Measurements from ENCODE around the gene PHLDA1.

Gene PHLDA1

DNA sequence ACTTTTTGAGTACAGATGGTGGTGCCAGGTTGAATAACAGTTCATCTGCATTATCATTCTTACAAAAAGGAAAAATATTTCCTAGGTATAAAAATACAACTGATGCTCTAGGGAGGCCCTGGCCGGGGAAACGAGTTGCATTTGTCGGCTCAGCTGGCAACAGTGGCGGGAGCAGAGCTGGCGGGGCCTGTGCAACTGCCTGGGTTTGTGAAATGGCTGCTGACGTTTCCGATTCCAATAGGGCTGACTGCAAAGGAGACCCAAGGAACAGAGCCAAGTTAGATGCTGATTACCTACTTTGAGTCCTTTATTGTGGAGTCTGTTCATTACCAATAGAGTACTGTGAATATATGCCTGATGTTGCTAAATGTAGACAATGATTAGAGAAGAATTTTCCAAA is 25.8 kb upstream of the PHLDA1 start:
- H3K27me3 ChIP-seq (ENCODE audit: control insufficient read depth in 1 of 2, insufficient read depth in 1 of 2, low read length in 2 of 2) = no peaks in the 10 kb centered on the region
- no peak overlapping the region for H3K18ac ChIP-seq (ENCODE audit: low read depth in 1 of 2, low read length in 2 of 2)
- no peak overlapping the region for H3K14ac ChIP-seq (ENCODE audit: low read length in 2 of 2)
- H3K4me1 ChIP-seq (ENCODE audit: control insufficient read depth, insufficient read depth, low read depth, low read length) = no peaks in the 10 kb centered on the region
- no peak overlapping the region for H3K4me3 ChIP-seq (ENCODE audit: insufficient read depth in 1 of 2, low read depth in 1 of 2, low read length in 2 of 2)
- H3K4ac ChIP-seq (ENCODE audit: low read depth in 1 of 2, low read length in 2 of 2) = no peak overlapping the region
- DNase-seq = no peak
- H3K9ac ChIP-seq (ENCODE audit: low read length) = no peak overlapping the region
- no peak overlapping the region for H3K23ac ChIP-seq (ENCODE audit: low read length in 2 of 2)
- H3K9me3 ChIP-seq (ENCODE audit: control insufficient read depth, low read length) = no peaks in the 10 kb centered on the region
- no peak overlapping the region for H3K27ac ChIP-seq (ENCODE audit: low read length, poor library complexity, severe bottlenecking)
- H2AK5ac ChIP-seq (ENCODE audit: low read length, severe bottlenecking) = no peak overlapping the region
- H3K36me3 ChIP-seq (ENCODE audit: control insufficient read depth in 1 of 2, insufficient read depth in 2 of 2, low read depth in 1 of 2, low read length in 2 of 2) = peaks cover 21 to 94% of the 10 kb centered on the region in 2 experiments
- no peak overlapping the region for H3K4me2 ChIP-seq (ENCODE audit: low read length, poor library complexity, severe bottlenecking)
- no peak overlapping the region for H2BK5ac ChIP-seq (ENCODE audit: low read depth, low read length, poor library complexity, severe bottlenecking)
- H2BK12ac ChIP-seq (ENCODE audit: low read length in 2 of 2) = no peak overlapping the region
- no peak overlapping the region for H2BK120ac ChIP-seq (ENCODE audit: low read depth, low read length)
- H2BK15ac ChIP-seq (ENCODE audit: low read depth, poor library complexity, severe bottlenecking) = no peak overlapping the region
- H4K8ac ChIP-seq (ENCODE audit: low read length) = no peak overlapping the region
- no peak overlapping the region for H2AFZ ChIP-seq (ENCODE audit: low read depth, low read length)
- H3K79me1 ChIP-seq (replicated peaks; ENCODE audit: low read length, poor library complexity, severe bottlenecking) = peaks cover 18% of the 10 kb centered on the region
- no peak overlapping the region for H4K91ac ChIP-seq (ENCODE audit: low read length)
- 96% methylated on average over 7 of the region's 7 CpGs for WGBS

DNA sequence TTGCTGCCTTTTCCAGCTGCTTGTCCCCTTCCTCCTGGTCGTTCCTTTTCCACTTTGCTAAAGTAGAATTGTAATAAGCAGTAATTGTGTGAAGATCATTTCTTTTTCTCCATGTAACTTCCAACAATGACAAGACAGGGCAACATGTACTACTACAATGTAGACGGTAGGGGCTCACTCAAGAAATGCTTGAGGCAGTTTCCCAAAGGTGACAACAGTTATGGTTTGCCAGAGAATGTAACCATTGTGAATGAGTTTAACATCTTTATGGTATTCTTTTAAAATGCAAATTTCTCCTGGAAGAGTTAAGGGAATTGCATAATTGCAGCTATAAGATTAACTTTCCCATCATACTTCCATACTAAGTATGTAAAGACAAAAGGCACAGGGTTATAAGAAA is 23.8 kb upstream of the PHLDA1 start:
- no peak overlapping the region for H2BK15ac ChIP-seq (ENCODE audit: low read depth, poor library complexity, severe bottlenecking)
- peaks cover 21 to 94% of the 10 kb centered on the region in 2 experiments for H3K36me3 ChIP-seq (ENCODE audit: control insufficient read depth in 1 of 2, insufficient read depth in 2 of 2, low read depth in 1 of 2, low read length in 2 of 2)
- no peak overlapping the region for H4K8ac ChIP-seq (ENCODE audit: low read length)
- 71% methylated on average over 1 of the region's 2 CpGs for WGBS
- H3K14ac ChIP-seq (ENCODE audit: low read length in 2 of 2) = no peak overlapping the region
- H2BK5ac ChIP-seq (ENCODE audit: low read depth, low read length, poor library complexity, severe bottlenecking) = no peak overlapping the region
- H2BK12ac ChIP-seq (ENCODE audit: low read length in 2 of 2) = no peak overlapping the region
- no peak overlapping the region for H3K4ac ChIP-seq (ENCODE audit: low read depth in 1 of 2, low read length in 2 of 2)
- H4K91ac ChIP-seq (ENCODE audit: low read length) = no peak overlapping the region
- no peak overlapping the region for H3K18ac ChIP-seq (ENCODE audit: low read depth in 1 of 2, low read length in 2 of 2)
- no peaks in the 10 kb centered on the region for H3K27me3 ChIP-seq (ENCODE audit: control insufficient read depth in 1 of 2, insufficient read depth in 1 of 2, low read length in 2 of 2)
- H3K4me3 ChIP-seq (ENCODE audit: insufficient read depth in 1 of 2, low read depth in 1 of 2, low read length in 2 of 2) = no peak overlapping the region
- no peak overlapping the region for H3K23ac ChIP-seq (ENCODE audit: low read length in 2 of 2)
- H3K9ac ChIP-seq (ENCODE audit: low read length) = no peak overlapping the region
- no peak overlapping the region for H2AK5ac ChIP-seq (ENCODE audit: low read length, severe bottlenecking)
- H2AFZ ChIP-seq (ENCODE audit: low read depth, low read length) = no peak overlapping the region
- no peaks in the 10 kb centered on the region for H3K9me3 ChIP-seq (ENCODE audit: control insufficient read depth, low read length)
- no peak for DNase-seq
- no peak overlapping the region for H3K27ac ChIP-seq (ENCODE audit: low read length, poor library complexity, severe bottlenecking)
- no peak overlapping the region for H3K4me2 ChIP-seq (ENCODE audit: low read length, poor library complexity, severe bottlenecking)
- H3K4me1 ChIP-seq (ENCODE audit: control insufficient read depth, insufficient read depth, low read depth, low read length) = peaks cover 2% of the 10 kb centered on the region
- H3K79me1 ChIP-seq (replicated peaks; ENCODE audit: low read length, poor library complexity, severe bottlenecking) = peaks cover 19% of the 10 kb centered on the region
- no peak overlapping the region for H2BK120ac ChIP-seq (ENCODE audit: low read depth, low read length)

GRCh38 chr12:76049575-76050251 is 18.1 kb upstream of the PHLDA1 start:
- H3K4ac ChIP-seq (ENCODE audit: low read depth in 1 of 2, low read length in 2 of 2) = no peak overlapping the region
- no peak overlapping the region for H4K91ac ChIP-seq (ENCODE audit: low read length)
- H2AK5ac ChIP-seq (ENCODE audit: low read length, severe bottlenecking) = no peak overlapping the region
- no peak overlapping the region for H3K14ac ChIP-seq (ENCODE audit: low read length in 2 of 2)
- H3K18ac ChIP-seq (ENCODE audit: low read depth in 1 of 2, low read length in 2 of 2) = no peak overlapping the region
- H3K4me1 ChIP-seq (ENCODE audit: control insufficient read depth, insufficient read depth, low read depth, low read length) = peaks cover 2% of the 10 kb centered on the region
- no peak overlapping the region for H2BK5ac ChIP-seq (ENCODE audit: low read depth, low read length, poor library complexity, severe bottlenecking)
- no peak overlapping the region for H2BK15ac ChIP-seq (ENCODE audit: low read depth, poor library complexity, severe bottlenecking)
- no peak overlapping the region for H4K8ac ChIP-seq (ENCODE audit: low read length)
- no peak for DNase-seq
- H3K4me2 ChIP-seq (ENCODE audit: low read length, poor library complexity, severe bottlenecking) = no peak overlapping the region
- no peak overlapping the region for H3K4me3 ChIP-seq (ENCODE audit: insufficient read depth in 1 of 2, low read depth in 1 of 2, low read length in 2 of 2)
- peaks cover 9 to 91% of the 10 kb centered on the region in 2 experiments for H3K36me3 ChIP-seq (ENCODE audit: control insufficient read depth in 1 of 2, insufficient read depth in 2 of 2, low read depth in 1 of 2, low read length in 2 of 2)
- 92% methylated on average over 3 of the region's 4 CpGs for WGBS
- no peak overlapping the region for H3K23ac ChIP-seq (ENCODE audit: low read length in 2 of 2)
- no peak overlapping the region for H3K27ac ChIP-seq (ENCODE audit: low read length, poor library complexity, severe bottlenecking)
- H3K9me3 ChIP-seq (ENCODE audit: control insufficient read depth, low read length) = no peaks in the 10 kb centered on the region
- peaks cover 7% of the 10 kb centered on the region for H3K79me1 ChIP-seq (replicated peaks; ENCODE audit: low read length, poor library complexity, severe bottlenecking)
- no peak overlapping the region for H2AFZ ChIP-seq (ENCODE audit: low read depth, low read length)
- H3K9ac ChIP-seq (ENCODE audit: low read length) = no peak overlapping the region
- no peak overlapping the region for H2BK12ac ChIP-seq (ENCODE audit: low read length in 2 of 2)
- no peaks in the 10 kb centered on the region for H3K27me3 ChIP-seq (ENCODE audit: control insufficient read depth in 1 of 2, insufficient read depth in 1 of 2, low read length in 2 of 2)
- no peak overlapping the region for H2BK120ac ChIP-seq (ENCODE audit: low read depth, low read length)

- no peak overlapping the region for H3K27ac ChIP-seq (ENCODE audit: low read length, poor library complexity, severe bottlenecking)
- no peak overlapping the region for H2BK5ac ChIP-seq (ENCODE audit: low read depth, low read length, poor library complexity, severe bottlenecking)
- H4K8ac ChIP-seq (ENCODE audit: low read length) = no peak overlapping the region
- no peak overlapping the region for H2BK12ac ChIP-seq (ENCODE audit: low read length in 2 of 2)
- H2BK15ac ChIP-seq (ENCODE audit: low read depth, poor library complexity, severe bottlenecking) = no peak overlapping the region
- H3K4me3 ChIP-seq (ENCODE audit: insufficient read depth in 1 of 2, low read depth in 1 of 2, low read length in 2 of 2) = no peak overlapping the region
- no peak for DNase-seq
- no peak overlapping the region for H2AK5ac ChIP-seq (ENCODE audit: low read length, severe bottlenecking)
- no peak overlapping the region for H3K18ac ChIP-seq (ENCODE audit: low read depth in 1 of 2, low read length in 2 of 2)
- H3K4me1 ChIP-seq (ENCODE audit: control insufficient read depth, insufficient read depth, low read depth, low read length) = peaks cover 2% of the 10 kb centered on the region
- H3K27me3 ChIP-seq (ENCODE audit: control insufficient read depth in 1 of 2, insufficient read depth in 1 of 2, low read length in 2 of 2) = no peaks in the 10 kb centered on the region
- H3K4ac ChIP-seq (ENCODE audit: low read depth in 1 of 2, low read length in 2 of 2) = no peak overlapping the region
- no CpG with 5 or more reads among the region's 2 CpGs for WGBS
- H3K23ac ChIP-seq (ENCODE audit: low read length in 2 of 2) = no peak overlapping the region
- H3K9me3 ChIP-seq (ENCODE audit: control insufficient read depth, low read length) = no peaks in the 10 kb centered on the region
- H2BK120ac ChIP-seq (ENCODE audit: low read depth, low read length) = no peak overlapping the region
- no peak overlapping the region for H3K9ac ChIP-seq (ENCODE audit: low read length)
- H3K4me2 ChIP-seq (ENCODE audit: low read length, poor library complexity, severe bottlenecking) = no peak overlapping the region
- H3K36me3 ChIP-seq (ENCODE audit: control insufficient read depth in 1 of 2, insufficient read depth in 2 of 2, low read depth in 1 of 2, low read length in 2 of 2) = peaks cover 16 to 91% of the 10 kb centered on the region in 2 experiments
- no peak overlapping the region for H3K14ac ChIP-seq (ENCODE audit: low read length in 2 of 2)
- no peak overlapping the region for H4K91ac ChIP-seq (ENCODE audit: low read length)
- peaks cover 9% of the 10 kb centered on the region for H3K79me1 ChIP-seq (replicated peaks; ENCODE audit: low read length, poor library complexity, severe bottlenecking)
- H2AFZ ChIP-seq (ENCODE audit: low read depth, low read length) = no peak overlapping the region
Measured at GRCh38 chr12:76047742-76048141, 16.2 kb upstream of the PHLDA1 start.
